Spleen (tissue), 7 donors: Measurements from ENCODE around the gene KLF7.

Source experiments
- CTCF ChIP-seq, 11 experiments: fragments of 200-600 bp in 7 of 11; fragments of 450-650 bp in 4 of 11; sonication (generic) in 4 of 11; IDR thresholded peaks in 8 of 11; conservative IDR thresholded peaks in 3 of 11; 1 replicate in 7 of 11; 2 replicates in 4 of 11; pipeline versions ENCODE4 v1.4.0 to v1.8.0; 2016 to 2021; ENCODE audit warnings: antibody characterized with exemption in 11 of 11, inconsistent platforms in 4 of 11, mild to moderate bottlenecking in 1 of 11
- POLR2AphosphoS5 ChIP-seq, 3 donors: sonication (generic); formaldehyde crosslinking; IDR thresholded peaks; one replicate each; pipeline ENCODE4 v1.5.1; 2017; ENCODE audit warnings: antibody characterized with exemption in 3 of 3
- donor health status: DM: no; HTN: no; CAD: no; lungs with moderate emphysema.
- donor health status: DM: no; HTN: no; CAD: no.
- donor health status: DM: no; HTN: no; CAD: no.

DNA sequence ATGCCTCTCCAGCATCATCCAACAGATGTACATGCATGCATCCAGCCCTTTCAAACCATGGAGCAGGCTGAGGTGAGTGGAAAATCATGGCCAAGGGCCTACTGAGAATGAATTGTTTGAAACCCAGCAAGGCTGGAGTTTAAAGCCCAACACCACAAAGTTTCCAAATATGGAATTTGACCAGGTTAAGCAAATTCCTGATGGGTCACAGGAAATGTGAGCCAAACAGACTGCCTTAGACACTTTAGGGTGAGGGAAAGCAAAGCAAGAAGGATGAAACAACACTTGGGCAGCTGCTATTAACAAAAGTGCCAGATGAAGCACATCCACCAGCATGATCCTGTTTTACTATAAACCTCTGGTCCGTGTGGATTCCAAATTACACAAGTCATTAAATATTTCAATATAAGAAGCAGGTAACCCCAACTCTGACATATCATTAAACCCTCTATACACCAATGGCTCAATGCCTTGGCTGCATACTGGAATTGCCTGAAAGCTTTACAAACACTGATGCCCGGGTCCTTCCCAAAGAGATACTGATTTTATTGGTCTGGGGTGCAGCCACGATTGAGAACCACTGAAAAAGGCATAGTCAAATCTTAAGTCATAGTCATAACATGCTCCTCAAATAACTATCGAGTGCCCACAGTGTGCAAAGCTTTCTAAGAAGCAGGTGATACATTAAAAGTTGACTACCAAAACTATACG lies 9.1 kb downstream of the KLF7 start:
- TF ChIP-seq CTCF (IDR thresholded peaks at IDR 0.05 in 8 of 11, conservative IDR thresholded peaks at IDR 0.05 in 3 of 11) (no peak), POLR2AphosphoS5 (IDR thresholded peaks at IDR 0.05) (no peak)
